Activated T-cell treated with anti-CD3 and anti-CD28 coated beads for 48 hours (primary cell): ENCODE results near the gene CKB.

Source experiments
- DNase-seq: peaks from one replicate; pipeline ENCODE4 v3.0.0-alpha.2; 2020; ENCODE audit warnings: low read depth

Gene CKB

GRCh38 chr14:103537175-103537990 is 14.8 kb upstream of the CKB start:
- DNase-seq: no peak

DNA sequence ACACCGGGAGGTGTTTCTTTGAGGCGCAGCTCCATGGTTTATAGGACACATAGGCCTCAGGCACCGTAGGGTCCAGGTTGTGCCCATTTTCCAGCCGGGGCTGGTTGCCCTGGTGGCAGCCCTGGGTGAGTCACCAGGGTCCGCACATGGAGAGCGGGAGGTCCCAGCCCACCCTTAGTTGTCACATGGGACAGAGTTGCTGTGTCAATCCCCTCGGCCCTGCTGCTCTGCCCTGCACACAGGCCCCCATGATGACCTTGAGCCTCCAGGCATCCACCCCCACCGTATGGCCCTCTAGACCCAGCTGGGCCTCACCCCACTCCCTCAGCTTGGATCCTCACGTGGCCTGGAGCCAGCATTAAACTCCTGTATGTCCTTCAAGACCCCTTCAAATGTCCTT is 14.1 kb upstream of the CKB start:
- DNase-seq: no peak

DNA sequence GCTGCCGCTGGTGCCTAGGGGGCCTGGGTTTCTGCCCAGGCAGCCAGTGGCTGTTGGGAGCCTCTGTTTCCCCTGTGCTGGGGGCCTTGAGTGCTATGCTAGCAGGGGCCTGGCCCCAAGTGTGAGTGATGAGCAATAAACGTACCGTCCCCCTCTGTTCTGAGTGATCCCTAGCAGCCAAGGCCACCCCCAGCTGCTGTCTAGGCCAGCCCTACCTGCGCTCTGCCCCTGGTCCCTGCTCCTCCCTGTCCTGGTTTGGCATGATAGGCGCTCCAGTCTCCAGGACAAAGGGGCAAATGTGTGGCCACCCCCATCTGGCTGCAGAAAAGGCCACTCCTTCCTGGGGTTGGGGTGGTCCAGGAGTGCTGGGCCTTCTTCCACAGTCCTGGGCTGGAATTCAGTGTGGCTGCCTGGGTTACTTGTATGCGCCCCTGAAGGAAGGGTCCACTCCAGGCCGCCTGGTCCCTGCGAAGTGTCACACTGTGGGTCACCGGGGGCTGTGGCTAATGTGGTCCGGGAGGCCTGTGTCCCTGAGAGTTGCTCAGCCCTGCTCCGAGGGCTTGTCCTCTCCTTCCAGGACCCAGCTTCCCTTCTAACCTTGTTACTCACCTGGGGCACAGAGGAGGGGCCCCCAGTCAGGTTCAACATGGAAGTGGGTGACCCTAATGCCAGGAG is 13.4 kb upstream of the CKB start:
- no peak for DNase-seq

GRCh38 chr14:103535081-103535890 is 12.7 kb upstream of the CKB start:
- DNase-seq: no peak

- no peak for DNase-seq
Measured at GRCh38 chr14:103534576-103535061, 12.0 kb upstream of the CKB start.

DNA sequence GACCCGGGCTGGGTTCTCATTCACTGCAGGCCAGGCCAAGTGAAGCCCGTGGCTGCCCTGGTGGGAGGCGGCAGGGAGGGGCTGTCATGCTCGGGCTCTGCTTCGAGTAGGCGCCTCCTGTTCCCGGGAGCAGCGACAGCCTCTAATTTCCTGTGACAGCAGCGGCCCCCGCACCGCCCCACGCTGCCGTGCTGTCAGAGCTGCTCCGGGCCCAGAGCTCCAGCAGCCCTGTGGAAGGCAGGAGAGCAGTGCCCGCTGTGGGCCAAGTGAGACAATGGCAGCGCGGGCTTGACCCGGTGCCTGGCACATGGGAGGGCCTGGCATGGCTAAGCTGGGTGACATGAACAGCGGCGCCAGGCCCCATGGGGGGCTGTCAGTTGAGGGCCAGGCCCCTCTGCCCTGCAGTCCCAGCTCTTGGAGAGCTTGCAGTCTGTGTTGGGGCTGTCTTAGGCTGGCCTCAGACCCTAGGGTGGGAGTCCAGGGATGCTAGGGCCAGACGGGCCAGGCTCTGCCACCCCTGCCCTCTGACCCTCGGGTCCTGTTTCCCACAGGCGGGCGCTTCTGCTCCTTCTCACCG is 11.5 kb upstream of the CKB start:
- no peak for DNase-seq

- no peak for DNase-seq
Measured at GRCh38 chr14:103533137-103533998, 10.7 kb upstream of the CKB start.

- DNase-seq: no peak
Measured at GRCh38 chr14:103532216-103533136, 9.8 kb upstream of the CKB start.

- DNase-seq: no peak
Measured at GRCh38 chr14:103531421-103532215, 9.0 kb upstream of the CKB start.

DNA sequence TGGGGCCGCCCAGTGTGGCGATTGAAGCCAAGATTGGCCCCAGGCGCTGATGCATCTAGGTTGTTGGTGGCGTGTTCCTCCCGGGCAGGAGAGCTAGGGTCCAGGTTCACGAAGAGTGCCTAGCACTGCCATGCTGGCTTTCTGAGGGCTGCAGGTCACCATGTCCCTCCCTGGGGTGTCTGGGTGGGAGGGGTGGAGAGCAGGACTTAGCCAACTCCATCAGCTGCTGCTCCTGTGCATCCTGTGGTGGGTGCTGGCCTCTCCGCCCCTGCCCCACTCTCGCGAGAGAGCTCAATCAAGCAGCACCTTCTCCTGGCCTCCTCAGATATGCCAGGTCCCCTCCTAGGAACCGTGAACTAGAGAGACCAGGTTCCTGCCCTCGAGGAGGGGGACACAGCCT is 8.2 kb upstream of the CKB start:
- no peak for DNase-seq

- DNase-seq: no peak
Measured at GRCh38 chr14:103530390-103530789, 7.8 kb upstream of the CKB start.

- DNase-seq: no peak
Measured at GRCh38 chr14:103529383-103530365, 7.0 kb upstream of the CKB start.

DNA sequence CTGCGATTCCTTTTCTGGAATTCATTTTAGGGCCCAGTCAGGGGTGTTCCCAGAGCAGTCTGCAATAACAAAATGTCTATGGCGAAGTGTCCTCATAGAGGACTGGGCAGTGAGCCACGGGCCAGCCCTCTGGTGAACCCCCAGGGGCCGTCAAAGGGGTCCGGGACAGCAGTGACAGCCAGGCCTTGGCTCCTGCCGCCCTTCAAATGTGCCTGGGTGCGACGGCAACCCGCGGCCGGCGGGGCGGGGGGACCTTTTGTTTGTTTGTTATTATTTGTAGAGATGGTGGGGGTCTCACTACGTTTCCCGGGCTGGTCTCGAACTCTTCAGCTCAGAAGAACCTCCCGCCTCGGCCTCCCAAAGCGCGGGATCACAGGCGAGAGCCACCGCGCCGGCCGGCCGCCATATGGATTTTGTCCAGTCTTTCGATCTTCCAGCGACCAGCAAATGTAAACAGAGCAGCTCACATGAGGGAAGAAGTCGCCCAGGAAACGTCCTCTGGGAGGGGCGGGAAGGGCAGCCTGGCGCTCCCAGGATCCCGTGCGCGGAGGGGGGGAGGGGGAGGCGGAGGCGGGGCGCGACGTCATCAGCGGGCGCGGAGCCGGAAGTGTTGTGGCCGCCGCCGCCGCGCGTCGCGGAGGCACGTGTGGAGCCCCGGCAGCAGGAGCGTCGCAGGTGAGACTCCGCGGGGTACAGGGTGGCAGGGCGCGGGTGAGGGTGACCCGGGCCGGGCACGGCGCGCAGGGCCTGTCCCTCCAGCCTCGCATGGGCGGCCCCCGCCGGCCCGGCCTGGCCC is 6.2 kb upstream of the CKB start, which contains the start of gene TRMT61A:
TRMT61A (plus strand) TSS at position 610 of the 796 bp plus-strand sequence. CDS start 783 bp downstream, outside the sequence.
- DNase-seq: peak; percentile 74

- DNase-seq: no peak
Measured at GRCh38 chr14:103528146-103528586, 5.5 kb upstream of the CKB start.

GRCh38 chr14:103527408-103528145 is 4.9 kb upstream of the CKB start:
- DNase-seq: peak; percentile 40

- no peak for DNase-seq
Measured at GRCh38 chr14:103526914-103527248, 4.3 kb upstream of the CKB start.
